Activated T-helper 2 cell treated with anti-CD3 and anti-CD28 coated beads, Interferon-gamma antibody, Interleukin-2, Interleukin-4, amounts not matched to agents 10 μg/mL and 5 μg/mL and 100 μg/mL, durations not matched to agents 14 hours and 24 hours and 36 hours (primary cell): ENCODE data around the gene SENP5. TPM values are rescaled to one million over a fixed set of nuclear protein-coding genes. Genes with fewer than 3 reads are reported as not detected.

Source experiments
- DNase-seq: peaks from one replicate; pipeline ENCODE4 v3.0.0; 2021; ENCODE audit warnings: low spot score
- H3K27ac Mint-ChIP-seq: one replicate; pipeline ENCODE4 v1.8.0; 2021; ENCODE audit warnings: mixed read lengths
- H3K27me3 Mint-ChIP-seq: one replicate; pipeline ENCODE4 v1.8.0; 2021; ENCODE audit warnings: low read depth, mixed read lengths
- H3K36me3 Mint-ChIP-seq: one replicate; pipeline ENCODE4 v1.8.0; 2021; ENCODE audit warnings: low read depth, mixed read lengths
- H3K4me1 Mint-ChIP-seq: one replicate; pipeline ENCODE4 v1.8.0; 2021; ENCODE audit warnings: low read depth, mixed read lengths
- H3K4me3 Mint-ChIP-seq: one replicate; pipeline ENCODE4 v1.8.0; 2021; ENCODE audit warnings: low read depth, mild to moderate bottlenecking, moderate library complexity, mixed read lengths
- H3K9me3 Mint-ChIP-seq: one replicate; pipeline ENCODE4 v1.8.0; 2021; ENCODE audit warnings: mixed read lengths
- intact Hi-C: fragments of 100-400 bp; cut with micrococcal nuclease; formaldehyde crosslinking; loops from one replicate; pipeline ENCODE4 v1.15.1; 2023
- total RNA-seq: library from RNA; stranded (reverse); gene quantifications from 2 replicates; pipeline ENCODE4 v1.2.3, GENCODE V29; 2022

Gene SENP5
- total RNA-seq, 1 donor from 2014 or later: 46.9 TPM

DNA sequence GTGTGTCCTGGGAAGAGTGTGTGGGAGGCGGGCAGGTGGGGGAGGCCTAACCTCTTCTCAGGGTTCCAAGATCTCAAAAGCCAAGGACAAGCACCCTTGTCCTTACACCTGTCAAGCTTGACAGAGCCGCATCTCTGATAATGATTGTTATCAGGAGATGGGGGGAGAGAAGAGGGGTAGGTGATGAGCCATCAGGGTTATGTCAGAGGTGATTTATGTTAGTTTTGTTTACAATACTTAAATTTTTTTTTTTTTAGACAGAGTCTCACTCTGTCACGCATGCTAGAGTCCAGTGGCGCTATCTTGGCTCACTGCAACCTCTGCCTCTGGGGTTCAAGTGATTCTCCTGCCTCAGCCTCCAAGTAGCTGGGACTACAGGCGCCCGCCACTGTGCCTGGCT is 82.0 kb downstream of the SENP5 start:
- Mint-ChIP-seq H3K27ac (no peak overlapping the region), H3K4me1 (peaks cover 3% of the 10 kb centered on the region), H3K27me3 (peaks cover 4% of the 10 kb centered on the region), H3K4me3 (no peak overlapping the region), H3K36me3 (peaks cover 3% of the 10 kb centered on the region), H3K9me3 (no peaks in the 10 kb centered on the region)
- intact Hi-C loops: no loop called here
- DNase-seq: no peak

DNA sequence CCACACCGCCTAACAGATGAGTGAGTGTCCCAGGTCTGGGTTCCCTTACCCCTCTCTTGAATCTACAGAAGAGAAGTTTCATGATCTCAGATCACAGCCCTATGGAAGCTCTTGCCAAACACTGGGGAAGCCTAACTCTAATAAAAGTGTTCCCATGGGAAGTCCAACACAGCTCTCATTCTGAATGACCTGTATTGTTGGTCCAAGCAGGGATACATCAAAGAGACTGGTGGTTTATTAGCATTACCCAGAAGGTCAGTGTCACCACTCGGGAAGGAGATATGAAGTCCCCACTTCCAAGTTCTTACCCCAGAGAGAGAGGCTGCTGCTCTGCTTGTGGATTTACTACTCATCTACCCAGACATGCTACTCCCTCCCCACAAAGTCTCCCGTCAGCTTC is 83.7 kb downstream of the SENP5 start:
- no peaks in the 10 kb centered on the region for H3K4me1 Mint-ChIP-seq
- no peak overlapping the region for H3K27ac Mint-ChIP-seq
- intact Hi-C loops: no loop called here
- H3K27me3 Mint-ChIP-seq: peaks cover 6% of the 10 kb centered on the region
- no peak overlapping the region for H3K4me3 Mint-ChIP-seq
- H3K36me3 Mint-ChIP-seq: no peaks in the 10 kb centered on the region
- no peaks in the 10 kb centered on the region for H3K9me3 Mint-ChIP-seq
- DNase-seq: no peak

DNA sequence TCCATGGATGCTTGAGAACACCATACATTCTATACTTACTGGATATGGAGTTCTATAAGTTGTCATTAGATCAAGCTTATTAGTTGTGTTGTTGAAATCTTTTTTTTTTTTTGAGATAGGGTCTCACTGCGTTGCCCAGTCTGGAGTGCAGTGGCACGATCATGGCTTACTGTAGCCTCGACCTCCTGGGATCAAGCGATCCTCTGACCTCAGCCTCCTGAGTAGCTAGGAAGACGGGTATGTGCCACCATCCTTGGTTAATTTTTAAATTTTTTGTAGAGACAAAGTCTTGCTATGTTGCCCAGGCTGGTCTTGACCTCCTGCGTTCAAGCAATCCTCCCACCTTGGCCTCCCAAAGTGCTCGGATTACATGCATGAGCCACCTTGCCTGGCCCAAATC is 87.1 kb downstream of the SENP5 start:
- Mint-ChIP-seq H3K9me3 (no peaks in the 10 kb centered on the region), H3K27me3 (peaks cover 10% of the 10 kb centered on the region), H3K36me3 (no peaks in the 10 kb centered on the region), H3K4me1 (peaks cover 2% of the 10 kb centered on the region), H3K4me3 (no peak overlapping the region), H3K27ac (no peak overlapping the region)
- intact Hi-C loops: no loop called here
- no peak for DNase-seq

DNA sequence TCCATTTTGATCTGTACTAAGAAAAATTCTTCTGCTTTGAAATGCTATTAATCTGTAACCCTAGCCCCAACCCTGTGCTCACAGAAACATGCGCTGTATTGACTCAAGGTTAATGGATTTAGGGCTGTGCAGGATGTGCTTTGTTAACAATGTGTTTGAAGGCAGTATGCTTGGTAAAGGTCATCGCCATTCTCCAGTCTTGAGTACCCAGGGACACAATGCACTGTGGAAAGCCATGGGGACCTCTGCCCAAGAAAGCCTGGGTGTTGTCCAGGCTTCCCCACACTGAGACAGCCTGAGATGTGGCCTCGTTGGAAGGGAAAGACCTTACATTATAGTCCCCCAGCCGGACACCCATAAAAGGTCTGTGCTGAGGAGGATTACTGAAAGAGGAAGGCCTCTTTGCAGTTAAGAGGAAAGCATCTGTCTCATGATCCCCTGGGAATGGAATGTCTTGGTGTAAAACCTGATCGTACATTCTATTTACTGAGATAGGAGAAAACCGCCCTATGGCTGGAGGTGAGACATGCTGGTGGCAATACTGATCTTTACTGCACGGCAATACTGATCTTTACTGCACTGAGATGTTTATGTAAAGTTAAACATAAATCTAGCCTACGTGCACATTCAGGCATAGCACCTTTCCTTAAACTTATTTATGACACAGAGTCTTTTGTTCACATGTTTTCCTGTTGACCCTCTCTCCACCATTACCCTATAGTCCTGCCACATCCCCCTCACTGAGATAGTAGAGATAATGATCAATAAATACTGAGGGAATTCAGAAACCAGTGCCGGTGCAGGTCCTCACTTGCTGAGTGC is 94.6 kb downstream of the SENP5 start:
- Mint-ChIP-seq H3K36me3 (peaks cover 25% of the 10 kb centered on the region), H3K27me3 (no peaks in the 10 kb centered on the region), H3K4me1 (peaks cover 1% of the 10 kb centered on the region), H3K27ac (no peak overlapping the region), H3K4me3 (no peak overlapping the region), H3K9me3 (peaks cover 9% of the 10 kb centered on the region)
- DNase-seq: no peak
- intact Hi-C loops: loop anchor here (10.0 kb wide), 1 partner anchor 428 kb away; no protein-coding TSS in a partner anchor

DNA sequence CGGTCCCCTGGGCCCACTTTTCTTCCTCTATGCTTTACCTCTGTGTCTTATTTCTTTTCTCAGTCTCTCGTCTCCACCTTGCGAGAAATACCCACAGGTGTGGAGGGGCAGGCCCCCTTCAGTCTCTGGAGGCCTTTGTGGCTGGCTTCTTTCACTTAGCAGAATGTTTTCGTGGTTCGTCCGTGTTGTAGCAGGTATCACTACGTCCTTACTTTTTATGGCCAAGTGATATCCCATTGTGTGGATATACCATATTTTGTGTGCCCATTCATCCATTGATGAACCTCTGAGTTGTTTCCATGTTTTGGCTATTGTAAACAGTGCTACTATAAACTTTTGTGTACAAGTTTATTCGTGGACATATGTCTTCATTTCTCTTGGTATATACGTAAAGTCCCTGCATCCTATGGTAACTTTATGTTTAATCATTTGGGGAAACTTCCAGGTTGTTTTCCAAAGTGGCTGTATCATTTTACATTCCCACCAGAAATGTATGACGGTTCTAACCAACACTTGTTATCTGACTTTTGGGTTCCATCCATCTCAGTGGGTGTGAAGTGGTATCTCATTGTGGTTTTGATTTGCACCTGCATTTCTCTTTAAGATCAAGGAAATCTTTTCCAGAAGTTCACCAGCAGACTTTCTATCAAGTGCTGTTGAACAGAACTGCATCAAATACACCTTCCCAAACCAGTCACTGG is 95.4 kb downstream of the SENP5 start:
- Mint-ChIP-seq H3K27ac (no peak overlapping the region), H3K4me1 (peaks cover 7% of the 10 kb centered on the region), H3K27me3 (no peaks in the 10 kb centered on the region), H3K4me3 (no peak overlapping the region), H3K36me3 (peaks cover 33% of the 10 kb centered on the region), H3K9me3 (peaks cover 9% of the 10 kb centered on the region)
- DNase-seq: no peak
- intact Hi-C loops: loop anchor here (10.0 kb wide), 1 partner anchor 428 kb away; no protein-coding TSS in a partner anchor

DNA sequence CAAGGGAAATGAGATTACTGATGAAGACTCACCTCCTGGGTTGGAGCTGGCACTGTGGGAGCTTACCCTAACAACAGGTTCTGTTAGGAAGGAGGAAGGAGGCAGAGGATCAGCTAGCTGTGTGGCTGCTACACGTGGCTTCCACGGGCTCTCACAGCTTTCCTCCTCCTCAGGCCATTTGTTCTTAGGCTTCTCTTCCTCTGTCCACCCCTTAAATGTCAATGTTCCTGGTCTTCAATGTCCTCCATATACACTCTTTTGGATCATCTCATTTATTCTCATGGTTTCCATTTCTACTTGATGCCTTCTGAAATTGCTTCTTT is 95.9 kb downstream of the SENP5 start:
- Mint-ChIP-seq H3K4me1 (peaks cover 9% of the 10 kb centered on the region), H3K4me3 (no peak overlapping the region), H3K9me3 (peaks cover 9% of the 10 kb centered on the region), H3K36me3 (peaks cover 34% of the 10 kb centered on the region), H3K27me3 (no peaks in the 10 kb centered on the region), H3K27ac (no peak overlapping the region)
- no peak for DNase-seq
- intact Hi-C loops: loop anchor here (10.0 kb wide), 1 partner anchor 429 kb away; no protein-coding TSS in a partner anchor

DNA sequence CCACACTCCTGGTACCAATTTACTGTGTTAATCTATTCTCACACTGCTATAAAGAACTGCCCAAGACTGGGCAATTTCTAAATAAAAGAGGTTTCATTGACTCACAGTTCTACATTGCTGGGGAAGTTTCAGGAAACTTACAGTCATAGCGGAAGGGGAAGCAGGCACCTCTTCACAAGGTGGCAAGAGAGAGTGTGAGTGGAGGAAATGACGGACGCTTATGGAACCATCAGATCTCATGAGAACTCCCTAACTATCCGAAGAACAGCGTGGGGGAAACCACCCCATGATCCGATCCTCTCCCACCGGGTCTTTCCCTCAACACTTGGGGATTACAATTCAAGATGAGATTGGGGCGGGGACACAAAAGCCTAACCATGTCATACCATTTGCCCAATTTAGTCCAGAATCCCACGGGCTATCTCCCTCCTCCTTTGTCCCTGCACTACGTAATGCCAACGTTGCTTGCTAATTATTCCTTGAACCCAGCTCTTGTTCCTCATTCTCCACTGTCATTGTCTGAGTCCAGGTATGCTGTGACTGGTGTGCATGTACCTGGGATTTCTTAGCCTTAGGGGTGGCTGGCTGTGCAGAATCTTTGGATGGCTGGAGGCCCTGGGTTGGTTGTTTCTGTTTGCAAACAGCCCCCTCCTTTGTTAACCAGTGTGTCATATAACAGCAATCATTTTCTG is 97.5 kb downstream of the SENP5 start:
- DNase-seq: no peak
- Mint-ChIP-seq H3K9me3 (peaks cover 9% of the 10 kb centered on the region), H3K27ac (no peak overlapping the region), H3K4me1 (peaks cover 9% of the 10 kb centered on the region), H3K36me3 (peaks cover 34% of the 10 kb centered on the region), H3K4me3 (no peak overlapping the region), H3K27me3 (peaks cover 2% of the 10 kb centered on the region)
- intact Hi-C loops: loop anchor here (10.0 kb wide), 1 partner anchor 430 kb away; no protein-coding TSS in a partner anchor

DNA sequence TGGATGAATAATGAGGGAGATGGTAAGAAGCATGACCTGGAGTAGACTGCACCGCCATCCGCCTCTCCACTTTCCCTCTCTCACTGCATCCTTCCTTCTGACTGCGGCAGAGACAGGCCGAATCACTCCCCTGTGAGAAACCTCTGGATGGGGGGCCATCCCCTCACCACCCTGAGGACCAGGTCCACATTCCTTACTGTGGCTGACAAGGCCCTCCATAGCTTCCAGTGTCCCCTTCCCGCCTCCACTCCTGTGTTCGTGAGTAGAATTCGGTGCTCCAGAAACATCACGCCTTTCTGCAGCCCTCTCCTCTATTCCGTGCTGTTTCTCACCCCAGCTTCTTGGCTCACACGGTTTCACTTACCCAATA is 98.1 kb downstream of the SENP5 start:
- intact Hi-C loops: loop anchor here (10.0 kb wide), 1 partner anchor 431 kb away; no protein-coding TSS in a partner anchor
- DNase-seq: no peak
- H3K4me3 Mint-ChIP-seq: no peak overlapping the region
- H3K4me1 Mint-ChIP-seq: peaks cover 12% of the 10 kb centered on the region
- H3K36me3 Mint-ChIP-seq: peaks cover 34% of the 10 kb centered on the region
- peaks cover 9% of the 10 kb centered on the region for H3K9me3 Mint-ChIP-seq
- peaks cover 6% of the 10 kb centered on the region for H3K27me3 Mint-ChIP-seq
- H3K27ac Mint-ChIP-seq: no peak overlapping the region

DNA sequence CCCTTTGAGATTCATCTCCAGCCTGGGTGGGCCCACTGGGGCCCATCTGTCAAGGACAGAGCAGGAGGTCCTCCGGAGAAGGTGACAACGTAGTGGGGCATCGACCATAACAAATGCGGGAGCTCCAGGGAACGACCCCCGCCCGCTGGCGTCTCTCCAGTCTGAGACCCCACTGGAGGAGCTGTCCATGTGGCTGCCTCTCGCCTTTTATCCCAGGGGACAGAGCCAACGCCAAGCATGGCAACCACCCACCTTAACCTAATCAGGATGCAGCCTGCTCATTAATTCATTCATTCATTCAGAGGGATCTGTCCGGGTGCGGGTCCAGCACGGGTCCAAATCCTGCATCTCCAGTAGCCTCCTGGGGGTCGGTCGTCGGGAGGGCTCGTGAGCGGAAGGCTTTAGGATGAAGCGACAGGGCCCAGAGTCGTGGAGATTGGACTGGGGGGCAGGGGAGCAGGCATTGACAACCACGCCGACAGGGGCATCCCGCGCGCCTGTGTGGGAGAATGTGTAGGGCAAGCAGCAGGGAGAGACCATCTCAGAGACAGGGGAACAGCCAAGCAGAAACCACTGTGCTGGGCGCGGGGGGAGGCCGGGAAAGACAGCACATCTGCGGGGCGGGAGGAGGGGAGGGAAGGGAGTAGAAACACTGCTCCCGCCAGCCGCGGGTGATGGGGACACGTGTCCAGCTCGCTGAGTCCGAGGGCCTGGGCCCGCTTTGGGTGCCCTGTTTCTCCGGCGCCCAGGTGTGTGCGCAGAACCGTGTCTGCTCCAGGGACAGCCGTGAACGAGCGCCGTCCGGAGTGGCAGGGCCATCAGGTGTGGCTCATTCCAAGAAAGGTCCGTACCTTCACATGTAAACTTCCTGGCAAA is 99.0 kb downstream of the SENP5 start:
- peaks cover 12% of the 10 kb centered on the region for H3K4me1 Mint-ChIP-seq
- H3K4me3 Mint-ChIP-seq: peak overlapping the region; percentile 16
- H3K36me3 Mint-ChIP-seq: peaks cover 34% of the 10 kb centered on the region
- no peak for DNase-seq
- intact Hi-C loops: loop anchor here (10.0 kb wide), 1 partner anchor 432 kb away; no protein-coding TSS in a partner anchor
- no peak overlapping the region for H3K27ac Mint-ChIP-seq
- H3K9me3 Mint-ChIP-seq: peaks cover 9% of the 10 kb centered on the region
- H3K27me3 Mint-ChIP-seq: peaks cover 6% of the 10 kb centered on the region

DNA sequence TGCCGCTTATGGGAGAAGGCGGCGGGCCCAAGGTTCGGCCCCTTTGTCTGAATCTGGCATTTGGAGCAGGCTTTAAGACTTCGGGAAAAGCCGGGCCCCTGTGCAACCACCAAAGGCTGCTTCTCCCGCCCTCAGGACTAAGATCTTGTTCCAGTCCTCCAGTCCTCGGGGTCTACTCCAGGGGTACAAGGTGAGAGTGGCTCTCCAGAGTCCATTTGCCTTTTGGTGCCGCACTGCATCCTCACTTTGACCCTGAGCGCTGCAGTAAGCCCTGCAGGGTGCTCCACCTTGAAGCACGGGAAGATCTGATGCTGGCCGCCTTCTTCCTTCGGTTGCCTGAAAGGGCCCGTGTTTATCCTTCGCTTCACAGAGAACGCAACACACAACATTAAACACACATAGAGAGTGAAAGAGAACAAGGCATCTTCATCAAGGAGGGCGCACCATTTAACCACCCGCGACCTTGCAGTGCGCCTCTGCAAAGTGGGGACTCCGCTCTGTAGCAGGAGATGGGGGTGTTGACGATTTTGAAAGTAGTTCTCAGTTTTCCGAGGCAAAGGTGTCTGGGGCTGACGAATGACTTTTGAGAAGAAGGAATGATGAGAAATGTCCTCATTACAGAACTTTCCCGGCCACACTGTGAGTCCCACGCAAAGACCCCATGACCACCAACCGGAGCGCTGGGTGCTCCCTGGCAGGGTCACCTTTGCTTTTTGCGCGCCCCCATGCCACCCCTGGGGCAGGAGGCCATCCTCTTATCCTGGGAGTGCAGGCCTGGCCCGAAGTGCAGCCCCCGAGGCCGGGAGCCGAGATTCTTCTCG is 99.9 kb downstream of the SENP5 start:
- Mint-ChIP-seq H3K36me3 (peaks cover 34% of the 10 kb centered on the region), H3K4me3 (peak overlapping the region; percentile 75), H3K27me3 (peaks cover 6% of the 10 kb centered on the region), H3K27ac (no peak overlapping the region), H3K9me3 (peaks cover 9% of the 10 kb centered on the region), H3K4me1 (peaks cover 12% of the 10 kb centered on the region)
- intact Hi-C loops: loop anchor here (2.0 to 10.0 kb wide), 2 partner anchors 25 to 433 kb away; partner anchors contain the start of gene NCBP2
- no peak for DNase-seq

DNA sequence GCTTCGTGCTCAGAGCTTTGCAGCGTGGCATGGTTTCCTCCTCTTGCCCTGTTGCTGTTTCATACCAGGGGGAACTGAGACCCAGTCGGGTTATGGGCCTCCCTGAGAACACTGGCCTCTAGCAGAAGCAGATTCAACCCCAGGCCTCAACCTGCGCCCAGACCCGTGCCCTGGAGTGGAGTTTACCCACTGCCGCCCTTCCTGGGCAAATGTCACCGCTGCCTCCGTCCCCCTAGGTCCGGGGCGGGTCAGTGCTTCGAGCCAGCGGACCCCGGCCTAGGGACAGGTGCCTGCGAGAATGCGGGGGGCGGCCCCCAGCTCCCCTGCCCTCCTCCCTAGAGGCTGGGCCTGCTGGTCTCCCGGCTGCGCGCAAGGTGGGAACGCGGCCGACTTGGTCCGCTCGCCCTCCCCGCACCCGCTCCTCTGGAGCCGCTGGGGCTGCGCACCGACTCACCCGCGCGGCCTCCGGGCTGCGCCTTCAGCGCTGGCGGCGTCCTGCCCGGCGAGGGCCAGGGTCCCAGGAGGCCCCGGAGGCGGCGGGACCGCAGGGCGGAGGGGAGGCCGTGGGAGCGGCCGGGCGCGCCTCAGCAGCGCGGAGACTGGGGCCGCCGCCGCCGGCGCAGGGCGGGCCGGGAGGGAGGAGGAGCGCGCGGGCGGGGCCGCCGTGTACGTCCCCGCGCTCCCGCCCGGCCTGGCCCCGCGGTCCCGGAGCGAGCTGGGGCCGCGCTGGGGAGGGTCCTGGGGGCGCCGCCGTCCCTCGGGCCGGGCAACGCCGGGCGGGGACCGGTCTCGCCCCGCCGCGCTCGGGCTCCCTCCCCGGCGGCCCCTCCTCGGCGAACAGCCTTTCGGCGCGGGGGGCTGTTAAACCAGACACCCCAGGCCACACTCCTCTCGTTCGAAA is 100.8 kb downstream of the SENP5 start, which contains the start of gene PIGZ:
Gene PIGZ, minus strand, starts transcription at position 601 of the 901 bp plus-strand sequence. CDS start 16,802 bp downstream, outside the sequence.
- peak within 1 kb of the TSS; percentile 84 for H3K4me3 Mint-ChIP-seq
- intact Hi-C loops: loop anchor here (1.0 to 10.0 kb wide), 3 partner anchors 26 to 434 kb away; partner anchors contain the start of gene NCBP2
- peaks cover 6% of the 10 kb centered on the region for H3K27me3 Mint-ChIP-seq
- peak within 1 kb of the TSS; percentile 76 for H3K27ac Mint-ChIP-seq
- peak; percentile 34 for DNase-seq
- peaks cover 31% of the 10 kb centered on the region for H3K36me3 Mint-ChIP-seq
- H3K4me1 Mint-ChIP-seq: peaks cover 12% of the 10 kb centered on the region
- H3K9me3 Mint-ChIP-seq: peaks cover 9% of the 10 kb centered on the region
